ENCODE results near the gene PTGIR.

DNA sequence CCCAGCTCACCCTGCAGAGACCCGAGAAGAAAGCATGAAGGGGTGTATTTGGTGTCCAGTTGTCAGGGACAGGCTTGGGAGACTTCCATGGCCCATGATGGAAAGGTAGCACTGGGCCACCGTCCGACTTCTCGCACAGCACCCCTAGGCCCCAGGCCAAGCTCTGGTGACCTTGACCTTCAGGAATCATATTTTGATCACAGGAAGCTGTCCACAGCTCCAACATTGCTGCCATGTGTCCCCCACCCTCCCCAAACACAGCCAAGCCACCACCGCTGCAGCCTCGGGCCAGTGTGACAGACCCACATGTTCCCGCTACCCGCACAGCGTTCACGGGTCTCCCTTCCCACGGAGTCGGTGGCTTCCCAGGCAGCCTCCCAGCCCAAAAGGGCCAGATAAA lies 842 bp upstream of the PTGIR start:
- TF ChIP-seq, protein P1, sequence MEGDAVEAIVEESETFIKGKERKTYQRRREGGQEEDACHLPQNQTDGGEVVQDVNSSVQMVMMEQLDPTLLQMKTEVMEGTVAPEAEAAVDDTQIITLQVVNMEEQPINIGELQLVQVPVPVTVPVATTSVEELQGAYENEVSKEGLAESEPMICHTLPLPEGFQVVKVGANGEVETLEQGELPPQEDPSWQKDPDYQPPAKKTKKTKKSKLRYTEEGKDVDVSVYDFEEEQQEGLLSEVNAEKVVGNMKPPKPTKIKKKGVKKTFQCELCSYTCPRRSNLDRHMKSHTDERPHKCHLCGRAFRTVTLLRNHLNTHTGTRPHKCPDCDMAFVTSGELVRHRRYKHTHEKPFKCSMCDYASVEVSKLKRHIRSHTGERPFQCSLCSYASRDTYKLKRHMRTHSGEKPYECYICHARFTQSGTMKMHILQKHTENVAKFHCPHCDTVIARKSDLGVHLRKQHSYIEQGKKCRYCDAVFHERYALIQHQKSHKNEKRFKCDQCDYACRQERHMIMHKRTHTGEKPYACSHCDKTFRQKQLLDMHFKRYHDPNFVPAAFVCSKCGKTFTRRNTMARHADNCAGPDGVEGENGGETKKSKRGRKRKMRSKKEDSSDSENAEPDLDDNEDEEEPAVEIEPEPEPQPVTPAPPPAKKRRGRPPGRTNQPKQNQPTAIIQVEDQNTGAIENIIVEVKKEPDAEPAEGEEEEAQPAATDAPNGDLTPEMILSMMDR (IDR thresholded peaks at IDR 0.05): no peak
- TF ChIP-seq, protein P2, sequence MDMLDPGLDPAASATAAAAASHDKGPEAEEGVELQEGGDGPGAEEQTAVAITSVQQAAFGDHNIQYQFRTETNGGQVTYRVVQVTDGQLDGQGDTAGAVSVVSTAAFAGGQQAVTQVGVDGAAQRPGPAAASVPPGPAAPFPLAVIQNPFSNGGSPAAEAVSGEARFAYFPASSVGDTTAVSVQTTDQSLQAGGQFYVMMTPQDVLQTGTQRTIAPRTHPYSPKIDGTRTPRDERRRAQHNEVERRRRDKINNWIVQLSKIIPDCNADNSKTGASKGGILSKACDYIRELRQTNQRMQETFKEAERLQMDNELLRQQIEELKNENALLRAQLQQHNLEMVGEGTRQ (CRISPR knock-in tag; IDR thresholded peaks at IDR 0.05): no peak
